Keratinocyte (primary cell): ENCODE results near the gene WWC2. TPM values are rescaled to one million over a fixed set of nuclear protein-coding genes. Genes with fewer than 3 reads are reported as not detected.

ENCODE experiments used
- DNase-seq: peaks from one replicate; pipeline ENCODE4 v3.0.0-alpha.2; 2011; ENCODE audit warnings: low read depth, missing footprints, low spot score
- FAIRE-seq: peaks from 2 replicates; lab custom pipeline; 2011; peaks lifted over from hg19 to GRCh38; lab: Jason Lieb, UNC
- H2AFZ ChIP-seq: 2 replicates; pipeline ENCODE4 v1.6.0; 2012; ENCODE audit warnings: low read length, control low read depth, inconsistent platforms; ENCODE audit not compliant: control insufficient read depth
- H3K27ac ChIP-seq: 2 replicates; pipeline ENCODE4 v1.5.1; 2011; ENCODE audit warnings: low read length; ENCODE audit not compliant: control insufficient read depth, insufficient read depth
- H3K27me3 ChIP-seq: 3 replicates; pipeline ENCODE4 v1.6.0; 2011; ENCODE audit warnings: low read length; ENCODE audit not compliant: control insufficient read depth, insufficient read depth; ENCODE audit errors: extremely low read depth
- H3K36me3 ChIP-seq, 2 experiments: 2 replicates in 1 of 2; 3 replicates in 1 of 2; pipeline ENCODE4 v1.5.1; 2011; ENCODE audit warnings: low read length in 2 of 2, mild to moderate bottlenecking in 1 of 2; ENCODE audit not compliant: control insufficient read depth in 2 of 2, insufficient read depth in 2 of 2; ENCODE audit errors: extremely low read depth in 1 of 2
- H3K4me1 ChIP-seq: 3 replicates; pipeline ENCODE4 v1.5.1; 2011; ENCODE audit warnings: low read length; ENCODE audit not compliant: control insufficient read depth, insufficient read depth; ENCODE audit errors: extremely low read depth
- H3K4me2 ChIP-seq: 3 replicates; pipeline ENCODE4 v1.6.0; 2011; ENCODE audit warnings: low read depth, low read length; ENCODE audit not compliant: control insufficient read depth, insufficient read depth; ENCODE audit errors: extremely low read depth
- H3K4me3 ChIP-seq, 3 experiments: fragments of 200-600 bp in 1 of 3; sonication (generic) in 1 of 3; 2 replicates in 2 of 3; 3 replicates in 1 of 3; pipeline ENCODE4 v1.5.1; 2011 to 2016; ENCODE audit warnings: low read length in 3 of 3, mild to moderate bottlenecking in 3 of 3, control low read depth in 2 of 3, inconsistent platforms in 1 of 3, low read depth in 1 of 3, mixed read lengths in 1 of 3, mixed run types in 1 of 3, moderate library complexity in 1 of 3; ENCODE audit not compliant: control insufficient read depth in 2 of 3, insufficient read depth in 2 of 3; ENCODE audit errors: extremely low read depth in 1 of 3
- H3K79me2 ChIP-seq: 2 replicates; pipeline ENCODE4 v1.6.0; 2012; ENCODE audit warnings: low read length; ENCODE audit not compliant: control insufficient read depth, insufficient read depth
- H3K9ac ChIP-seq: 3 replicates; pipeline ENCODE4 v1.6.0; 2011; ENCODE audit warnings: low read length; ENCODE audit not compliant: control insufficient read depth, insufficient read depth; ENCODE audit errors: extremely low read depth
- H3K9me1 ChIP-seq: 3 replicates; pipeline ENCODE4 v1.6.0; 2011; ENCODE audit warnings: low read length; ENCODE audit not compliant: control insufficient read depth, insufficient read depth; ENCODE audit errors: extremely low read depth
- H3K9me3 ChIP-seq: 2 replicates; pipeline ENCODE4 v1.5.1; 2012; ENCODE audit warnings: low read depth, low read length; ENCODE audit not compliant: control insufficient read depth
- H4K20me1 ChIP-seq: 3 replicates; pipeline ENCODE4 v1.6.0; 2011; ENCODE audit warnings: low read length; ENCODE audit not compliant: control insufficient read depth, insufficient read depth; ENCODE audit errors: extremely low read depth
- CTCF ChIP-seq, 3 experiments: IDR thresholded peaks in 1 of 3; conservative IDR thresholded peaks in 1 of 3; optimal IDR thresholded peaks in 1 of 3; 2 replicates in 2 of 3; 3 replicates in 1 of 3; pipeline versions ENCODE3 to v1.5.1; 2011; ENCODE audit warnings: low read length in 3 of 3, mild to moderate bottlenecking in 3 of 3, moderate library complexity in 2 of 3, control low read depth in 1 of 3, inconsistent platforms in 1 of 3; ENCODE audit not compliant: insufficient read depth in 2 of 3; ENCODE audit errors: extremely low read depth in 1 of 3
- EZH2 ChIP-seq: IDR thresholded peaks from one replicate; pipeline ENCODE4 v1.6.1; 2012; ENCODE audit warnings: inconsistent platforms, mild to moderate bottlenecking, low read length, moderate library complexity
- dilution Hi-C: fragments of 300-500 bp; cut with MboI; formaldehyde crosslinking; loops from one replicate; pipeline ENCODE4 v1.7.0; 2020; ENCODE audit warnings: low sequenced_read_pairs; ENCODE audit not compliant: extremely low pct_ligation_motif_present
- polyA plus RNA-seq, 5 experiments: library from polyadenylated mRNA; depleted of rRNA in 3 of 5; stranded (reverse) in 3 of 5; stranded (forward) in 1 of 5; unstranded in 1 of 5; fragments of >200 nt; gene quantifications; 1 replicate in 1 of 5; 2 replicates in 3 of 5; 3 replicates in 1 of 5; pipeline versions ENCODE4 v1.2.1 to v1.2.3, GENCODE V29; 2011 to 2012; ENCODE audit warnings: missing spikeins in 2 of 5, low read depth in 1 of 5, low replicate concordance in 1 of 5

WWC2 gene
- polyA plus RNA-seq, 1 donor (not counting 4 experiments of a cell fraction or from before 2014, with no cell fraction given): 15.4 TPM

- peak; percentile 49 for FAIRE-seq
- peaks cover 10 to 12% of the 10 kb centered on the region in 2 experiments for H3K36me3 ChIP-seq
- H3K79me2 ChIP-seq: no peaks in the 10 kb centered on the region
- TF ChIP-seq CTCF (optimal IDR thresholded peaks at IDR 0.05 in 1 of 3, IDR thresholded peaks at IDR 0.05 in 1 of 3, conservative IDR thresholded peaks at IDR 0.05 in 1 of 3; ENCODE audit: extremely low read depth in 1 of 3, insufficient read depth in 2 of 3, low read length in 3 of 3) (no peak), EZH2 (no peak)
- DNase-seq: no peak
- H3K9me3 ChIP-seq: no peaks in the 10 kb centered on the region
- peaks cover 6% of the 10 kb centered on the region for H3K4me1 ChIP-seq
- no peaks in the 10 kb centered on the region for H3K27me3 ChIP-seq
- H3K9me1 ChIP-seq: no peaks in the 10 kb centered on the region
- no peak overlapping the region for H3K27ac ChIP-seq
- no peak overlapping the region for H3K9ac ChIP-seq
- no peak overlapping the region for H2AFZ ChIP-seq
- no peaks in the 10 kb centered on the region for H4K20me1 ChIP-seq
- H3K4me2 ChIP-seq: no peak overlapping the region
- dilution Hi-C loops: no loop called here
- no peak overlapping the region for H3K4me3 ChIP-seq
Measured at GRCh38 chr4:183241721-183242151, 142.7 kb downstream of the WWC2 start.

GRCh38 chr4:183242291-183242690 is 143.2 kb downstream of the WWC2 start:
- Histone ChIP-seq H3K9me3 (no peaks in the 10 kb centered on the region), H3K9me1 (no peaks in the 10 kb centered on the region), H3K4me3 (no peak overlapping the region), H3K9ac (no peak overlapping the region), H2AFZ (no peak overlapping the region), H3K36me3 (peaks cover 10 to 12% of the 10 kb centered on the region in 2 experiments), H3K79me2 (no peaks in the 10 kb centered on the region), H3K4me2 (no peak overlapping the region), H3K27ac (no peak overlapping the region), H3K4me1 (peaks cover 6% of the 10 kb centered on the region), H3K27me3 (no peaks in the 10 kb centered on the region), H4K20me1 (no peaks in the 10 kb centered on the region)
- FAIRE-seq (no peak), DNase-seq (no peak)
- TF ChIP-seq CTCF (optimal IDR thresholded peaks at IDR 0.05 in 1 of 3, IDR thresholded peaks at IDR 0.05 in 1 of 3, conservative IDR thresholded peaks at IDR 0.05 in 1 of 3; ENCODE audit: extremely low read depth in 1 of 3, insufficient read depth in 2 of 3, low read length in 3 of 3) (no peak), EZH2 (no peak)
- dilution Hi-C loops: no loop called here
